ENCODE measurements around the gene PPP1R11.
"Not testable (repeated sequence)": the region's sequence is repeated elsewhere in the genome, so short reads cannot be mapped to it uniquely, and the experiment has no call there.

The PPP1R11 gene

GRCh38 chr6:30066577-30067459 is at the start of gene PPP1R11:
PPP1R11 (plus strand) TSS chr6:30067198; CDS start chr6:30067411, 213 bp downstream.
- peak; percentile 100 for DNase-seq

- no peak for DNase-seq
Measured at GRCh38 chr6:30019819-30020218, 47.2 kb upstream of the PPP1R11 start.

GRCh38 chr6:30020626-30021025 is 46.4 kb upstream of the PPP1R11 start:
- DNase-seq = no peak

- DNase-seq = no peak
Measured at GRCh38 chr6:30022189-30022588, 44.8 kb upstream of the PPP1R11 start.

- DNase-seq = not testable (repeated sequence)
Measured at GRCh38 chr6:30022712-30023111, 44.3 kb upstream of the PPP1R11 start.

GRCh38 chr6:30025186-30025585 is 41.8 kb upstream of the PPP1R11 start:
- DNase-seq = no peak

- DNase-seq = no peak
Measured at GRCh38 chr6:30029588-30029987, 37.4 kb upstream of the PPP1R11 start.

GRCh38 chr6:30031381-30031780 is 35.6 kb upstream of the PPP1R11 start:
- no peak for DNase-seq

GRCh38 chr6:30033440-30033839 is 33.6 kb upstream of the PPP1R11 start:
- DNase-seq = peak in 1 of 2 donors; percentile 31

GRCh38 chr6:30035784-30036183 is 31.2 kb upstream of the PPP1R11 start:
- DNase-seq = no peak

GRCh38 chr6:30037182-30037788 is 29.7 kb upstream of the PPP1R11 start:
- peak in 1 of 2 donors; percentile 16 for DNase-seq

- no peak for DNase-seq
Measured at GRCh38 chr6:30041221-30041620, 25.8 kb upstream of the PPP1R11 start.

GRCh38 chr6:30041821-30042220 is 25.2 kb upstream of the PPP1R11 start:
- no peak for DNase-seq

GRCh38 chr6:30042476-30042875 is 24.5 kb upstream of the PPP1R11 start:
- no peak for DNase-seq

GRCh38 chr6:30042914-30043313 is 24.1 kb upstream of the PPP1R11 start:
- DNase-seq = no peak

GRCh38 chr6:30043744-30044143 is 23.3 kb upstream of the PPP1R11 start:
- DNase-seq = no peak

GRCh38 chr6:30044630-30045029 is 22.4 kb upstream of the PPP1R11 start:
- no peak for DNase-seq

GRCh38 chr6:30047220-30047619 is 19.8 kb upstream of the PPP1R11 start:
- DNase-seq = no peak

GRCh38 chr6:30053682-30054081 is 13.3 kb upstream of the PPP1R11 start:
- no peak for DNase-seq

GRCh38 chr6:30055513-30055912 is 11.5 kb upstream of the PPP1R11 start:
- DNase-seq = no peak

- peak in 1 of 2 donors; percentile 54 for DNase-seq
Measured at GRCh38 chr6:30060606-30061091, 6.3 kb upstream of the PPP1R11 start.

GRCh38 chr6:30061092-30061857 is 5.7 kb upstream of the PPP1R11 start, which contains the start of gene POLR1H:
POLR1H (plus strand) TSS chr6:30061265; CDS start chr6:30061525, 260 bp downstream.
- DNase-seq = peak; percentile 92 to 93

- peak in 1 of 2 donors; percentile 70 for DNase-seq
Measured at GRCh38 chr6:30061858-30062458, 5.0 kb upstream of the PPP1R11 start.

Data from CD4-positive, alpha-beta T cell treated with Interleukin-4 for 1 hour (primary cell).